NCI-H2107 treated with DMSO at 0.1 percent for 48 hours (cell line): ENCODE results near the gene ZNF609.

Experiments
- DNase-seq: peaks from one replicate; lab custom pipeline; 2025; ENCODE audit not compliant: unreplicated experiment; lab: John Stamatoyannopoulos, UW

Gene ZNF609

DNA sequence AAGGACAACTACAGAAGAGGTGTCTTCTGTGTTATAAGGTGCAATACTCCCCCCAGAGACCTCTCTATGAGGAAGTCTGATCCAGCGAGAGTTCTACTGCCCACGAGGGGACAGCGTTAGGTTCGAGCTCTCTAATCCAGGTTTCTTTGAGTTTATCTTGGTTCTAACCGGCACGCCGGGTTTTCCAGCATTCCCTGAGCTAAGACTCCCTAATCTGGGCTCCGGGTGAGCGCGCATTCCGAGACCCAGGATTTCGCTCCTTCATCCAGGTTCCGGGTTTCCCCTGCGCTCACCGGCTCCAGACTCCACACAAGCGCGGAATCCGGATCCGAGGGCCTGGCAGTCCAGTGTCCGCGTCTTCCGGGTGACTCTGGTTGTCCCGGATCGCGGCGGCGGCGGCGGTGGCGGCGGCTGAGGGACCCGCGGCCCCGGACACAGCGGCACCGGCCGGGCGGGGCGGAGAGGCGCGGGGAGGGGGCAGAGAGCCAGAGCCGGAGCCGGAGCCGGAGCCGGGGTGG lies at the start of gene ZNF609:
ZNF609 (plus strand) TSS at position 373 of the 518 bp plus-strand sequence. CDS start 38,842 bp downstream, outside the sequence.
- peak; percentile 34 for DNase-seq

DNA sequence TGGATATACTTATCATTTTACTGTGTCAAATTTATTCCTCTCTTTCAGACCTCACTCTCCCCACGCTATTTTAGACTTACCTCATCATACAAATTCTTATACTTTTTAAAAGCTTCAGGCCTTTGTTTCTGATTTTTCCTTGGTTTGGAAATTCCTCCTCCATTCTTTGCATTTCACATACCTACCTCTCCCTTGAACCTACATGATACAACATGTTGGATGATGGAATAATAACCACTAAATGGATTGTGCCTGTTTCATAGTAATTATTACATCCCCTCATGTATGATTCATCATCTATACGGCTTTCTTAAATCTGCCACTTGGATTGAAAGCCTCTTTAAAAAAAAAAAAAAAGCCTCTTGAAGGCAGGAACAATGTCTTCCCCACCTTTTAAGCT lies 48.2 kb upstream of the ZNF609 start:
- no peak for DNase-seq

- DNase-seq = no peak
Observed at GRCh38 chr15:64422697-64423096, 37.7 kb upstream of the ZNF609 start.

DNA sequence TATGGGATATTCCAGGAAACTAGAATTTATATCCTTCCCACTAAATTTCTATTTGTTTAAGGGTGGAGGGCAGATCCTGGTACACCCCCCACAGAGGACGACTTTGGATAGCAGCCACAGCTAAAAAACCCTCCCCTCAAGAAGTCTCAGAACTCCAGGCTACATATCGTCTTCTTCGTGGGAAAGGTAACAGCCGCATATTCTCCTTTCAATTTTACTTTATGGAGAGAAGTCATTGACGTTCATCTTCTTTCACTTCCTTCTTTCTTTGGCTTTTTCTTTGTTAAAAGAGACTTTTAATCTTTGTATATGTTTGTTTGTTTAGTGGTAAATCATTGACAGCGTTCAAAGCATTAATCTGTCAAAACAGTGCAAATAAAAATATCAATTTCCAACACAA lies 36.4 kb upstream of the ZNF609 start:
- DNase-seq = no peak

- DNase-seq = no peak
Observed at GRCh38 chr15:64425221-64425620, 35.2 kb upstream of the ZNF609 start.

DNA sequence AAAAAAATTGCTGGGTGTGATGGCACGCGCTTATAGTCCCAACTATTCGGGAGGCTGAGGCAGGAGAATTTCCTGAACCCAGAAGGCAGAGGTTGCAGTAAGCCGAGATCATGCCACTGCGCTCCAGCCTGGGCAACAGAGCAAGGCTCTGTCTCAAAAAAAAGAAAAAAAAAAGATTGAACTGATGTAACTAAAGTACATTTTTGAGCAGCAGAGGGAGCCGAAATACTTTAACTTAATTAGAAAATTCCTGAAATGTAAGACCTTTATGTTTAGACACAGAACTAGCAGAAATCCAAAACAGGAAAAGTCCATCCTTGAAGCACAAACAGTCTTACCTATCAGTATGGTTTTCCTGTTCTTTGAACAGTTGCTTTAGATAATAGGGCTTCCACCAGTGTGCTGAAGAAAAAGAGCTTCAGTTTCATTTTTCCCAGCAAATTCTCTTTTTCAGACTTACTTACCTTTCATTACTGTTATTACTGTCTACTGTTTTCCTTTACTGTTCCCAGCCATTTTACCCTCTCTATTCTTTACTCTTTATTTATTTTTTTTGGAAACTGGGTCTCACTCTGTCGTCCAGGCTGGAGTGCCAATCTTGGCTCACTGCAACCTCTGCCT lies 33.4 kb upstream of the ZNF609 start:
- peak; percentile 21 for DNase-seq

DNA sequence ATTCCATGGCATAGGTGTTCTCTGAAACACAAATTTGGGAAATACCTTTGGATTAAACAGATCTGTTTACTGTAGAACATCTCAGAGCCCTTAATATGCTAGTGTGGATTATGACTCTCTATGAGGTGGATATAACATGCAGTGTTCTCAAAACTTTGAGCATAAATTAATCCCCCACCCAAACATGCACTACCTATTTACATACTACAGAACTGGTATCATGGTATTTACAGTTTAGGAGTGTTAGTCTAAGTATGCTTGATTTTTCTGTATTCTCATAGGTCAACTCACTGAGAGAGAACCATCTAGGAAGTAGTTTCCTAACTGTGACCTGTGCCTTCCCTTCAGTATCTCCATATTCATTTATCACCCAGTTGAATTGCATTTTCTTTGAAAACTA lies 30.9 kb upstream of the ZNF609 start:
- no peak for DNase-seq

GRCh38 chr15:64430000-64430735 lies 30.2 kb upstream of the ZNF609 start:
- peak; percentile 86 for DNase-seq

GRCh38 chr15:64437982-64438381 lies 22.4 kb upstream of the ZNF609 start:
- no peak for DNase-seq

DNA sequence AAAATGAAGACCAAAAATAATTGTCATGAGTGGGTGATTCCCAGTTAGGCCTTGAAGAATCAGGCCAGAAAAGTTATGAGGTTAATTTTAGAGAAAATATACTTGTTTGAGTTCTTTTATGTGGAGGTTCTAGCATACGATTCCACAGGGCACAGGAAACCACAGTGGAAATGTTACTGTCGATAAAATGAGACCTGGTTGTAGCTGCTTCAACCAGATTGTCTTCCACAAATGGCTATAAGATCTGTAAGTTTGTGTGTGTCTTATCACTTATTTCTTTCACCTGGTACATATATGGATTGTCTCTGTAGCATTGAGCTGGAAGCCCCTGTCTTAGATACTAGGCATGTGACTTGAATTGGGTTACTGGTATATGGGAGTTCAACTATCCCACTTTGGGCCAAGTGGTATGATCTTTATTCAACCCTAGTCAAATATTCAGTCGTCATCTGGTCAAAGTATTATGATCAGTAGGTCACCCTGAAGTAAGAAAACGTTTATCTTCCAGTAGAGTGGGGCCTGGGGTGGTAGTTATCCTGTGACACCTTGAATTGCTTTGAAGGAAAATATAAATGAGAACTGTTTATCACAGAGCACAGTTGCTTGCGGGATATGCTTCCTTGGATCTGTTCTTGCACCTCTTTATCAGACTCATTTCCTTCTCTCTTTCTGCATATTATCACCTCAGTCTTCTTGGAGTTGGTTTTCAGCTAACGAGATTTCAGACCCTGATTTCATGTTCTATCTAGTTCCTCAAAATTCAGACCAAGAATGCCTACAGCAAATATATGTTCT lies 21.5 kb upstream of the ZNF609 start:
- no peak for DNase-seq

DNA sequence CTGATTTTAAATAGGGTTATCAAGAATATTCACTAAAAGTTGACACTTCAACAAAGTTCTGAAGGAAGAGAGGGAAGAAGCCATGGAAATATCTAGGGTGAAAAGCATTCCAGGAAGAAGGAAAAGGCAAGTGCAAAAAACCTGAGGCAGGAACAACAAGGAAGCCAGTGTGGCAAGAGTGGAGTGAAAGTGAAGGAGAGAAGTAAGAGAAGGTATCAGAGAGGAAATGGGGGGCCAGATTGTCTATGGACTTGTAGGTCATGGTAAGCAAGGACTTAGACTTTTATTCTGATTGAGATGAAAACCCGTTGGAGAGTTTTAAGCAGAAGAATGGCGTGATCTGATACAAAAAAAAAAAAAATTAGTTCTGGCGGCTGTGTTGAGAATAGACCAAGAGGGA lies 18.5 kb upstream of the ZNF609 start:
- DNase-seq = no peak

GRCh38 chr15:64443016-64443415 lies 17.4 kb upstream of the ZNF609 start:
- DNase-seq = no peak

- DNase-seq = no peak
Observed at GRCh38 chr15:64443747-64444621, 16.4 kb upstream of the ZNF609 start.

DNA sequence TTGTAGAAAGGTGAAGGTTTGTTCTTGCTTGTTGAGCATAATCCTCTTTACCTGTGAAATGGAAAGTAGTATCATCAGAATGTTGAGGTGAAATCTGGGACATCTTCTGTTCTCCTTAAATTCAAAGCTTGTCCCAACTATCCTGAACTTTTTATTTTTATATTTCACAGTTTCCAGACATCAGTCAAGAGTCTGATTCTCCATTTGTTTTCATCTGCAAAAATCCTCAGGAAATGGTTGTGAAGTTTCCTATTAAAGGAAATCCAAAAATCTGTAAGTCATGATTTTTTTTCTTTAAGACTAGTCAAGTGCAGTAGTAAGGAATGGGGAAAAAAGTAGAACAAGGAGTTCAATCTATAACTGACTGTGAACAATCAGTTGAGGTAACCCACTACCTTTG lies 15.5 kb upstream of the ZNF609 start:
- DNase-seq = no peak

- DNase-seq = no peak
Observed at GRCh38 chr15:64447536-64448315, 12.7 kb upstream of the ZNF609 start.

- DNase-seq = peak; percentile 52
Observed at GRCh38 chr15:64452988-64453688, 7.2 kb upstream of the ZNF609 start.

DNA sequence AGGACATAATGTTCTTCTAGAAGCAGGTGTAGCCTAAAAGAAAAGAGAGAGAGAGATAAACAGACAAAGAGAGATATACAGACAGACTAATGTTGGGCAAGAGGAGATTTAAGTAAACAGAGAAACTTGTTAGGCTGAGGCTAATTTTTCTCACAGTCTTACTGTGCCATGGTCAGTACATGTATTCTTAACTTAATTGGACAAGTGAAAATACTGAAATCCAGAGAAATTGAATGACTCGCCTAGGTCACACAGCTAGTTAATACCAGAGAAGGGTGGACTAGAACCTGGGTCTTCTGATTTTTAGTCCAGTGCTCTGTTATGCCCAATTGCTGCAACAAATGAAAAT lies 6.7 kb upstream of the ZNF609 start:
- no peak for DNase-seq

GRCh38 chr15:64454282-64454681 lies 6.1 kb upstream of the ZNF609 start:
- no peak for DNase-seq

DNA sequence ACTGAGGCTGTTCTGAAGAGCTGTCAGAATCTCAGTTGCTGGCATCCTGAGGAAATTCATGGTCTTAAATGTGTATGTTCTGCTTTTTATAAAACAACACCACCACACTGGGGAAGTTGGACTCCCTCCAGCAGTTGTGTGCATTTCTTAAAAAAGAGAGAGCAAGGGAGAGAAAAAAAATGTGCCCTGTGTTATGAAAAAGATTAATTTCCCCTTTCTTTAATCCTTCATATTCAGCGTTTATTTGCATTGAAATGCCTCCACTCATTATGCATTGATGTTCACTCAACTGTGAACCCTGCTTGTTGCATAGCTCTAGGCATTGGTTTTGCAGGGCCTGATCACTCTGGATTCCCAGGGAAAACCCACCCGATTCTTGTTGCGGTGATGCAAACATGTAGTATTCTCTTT lies 4.4 kb upstream of the ZNF609 start:
- no peak for DNase-seq
